SKM-1 treated with dmso at 0.1 percent for 144 hours (cell line): Measurements from ENCODE around the gene AMER1.

Experiments
- DNase-seq: peaks from one replicate; lab custom pipeline; 2025; ENCODE audit not compliant: unreplicated experiment; lab: John Stamatoyannopoulos, UW

The AMER1 gene

DNA sequence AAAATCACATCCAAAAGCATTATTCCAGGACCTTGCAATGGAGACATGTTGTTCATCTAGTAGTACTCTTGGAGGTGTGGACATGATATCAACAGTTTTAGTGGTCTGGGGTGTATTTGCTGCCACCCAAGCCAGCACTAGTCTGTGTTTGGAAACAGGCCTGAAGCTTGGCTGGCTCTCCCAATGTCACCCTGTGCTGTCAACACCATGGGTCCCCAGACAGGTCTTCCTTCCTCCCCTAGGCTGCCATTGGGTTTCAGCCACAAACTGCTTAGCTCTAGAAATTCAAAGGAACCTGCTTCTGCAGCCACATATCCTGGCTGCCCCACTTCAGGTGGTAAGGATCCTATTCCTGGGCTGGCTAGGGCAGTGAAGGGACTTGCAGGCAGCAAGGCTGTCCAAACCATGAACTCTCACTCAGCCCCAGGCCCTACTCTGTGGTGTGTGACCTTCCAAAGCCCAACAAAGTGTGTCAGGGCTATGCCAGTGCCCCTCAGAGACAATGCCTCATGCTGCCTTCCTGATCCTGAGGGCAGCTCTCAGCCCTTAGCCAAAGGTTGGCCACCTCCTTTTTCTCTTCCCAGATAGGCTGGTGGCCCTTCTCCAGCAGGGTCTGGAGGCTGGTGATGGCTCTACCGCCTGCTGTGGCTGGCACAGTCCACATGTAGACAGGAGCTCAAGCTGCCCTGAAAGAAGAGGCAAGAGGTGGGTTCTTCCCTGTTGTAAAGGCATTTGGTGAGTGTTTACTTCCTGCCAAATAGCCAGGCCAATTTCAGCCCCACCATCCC lies 18.3 kb downstream of the AMER1 start:
- DNase-seq: no peak

DNA sequence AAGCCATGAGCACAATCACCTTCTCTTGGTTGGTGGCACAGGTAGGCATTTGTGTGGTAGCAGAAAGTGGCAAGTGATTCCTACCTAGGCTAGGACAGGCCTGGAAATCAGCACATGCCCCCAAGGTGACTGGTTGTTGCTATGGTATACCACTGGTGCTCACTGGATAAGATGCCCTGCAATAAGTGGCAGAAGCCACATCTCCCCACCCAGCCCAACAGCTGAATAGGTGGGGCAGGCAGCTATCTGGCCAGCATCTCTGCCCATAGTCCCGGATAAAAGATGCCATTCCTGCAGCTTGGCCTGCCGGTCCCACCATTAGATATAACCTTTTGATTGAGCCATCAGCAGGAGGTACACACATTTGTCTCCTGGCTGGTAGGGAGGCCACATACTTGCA lies 21.1 kb downstream of the AMER1 start:
- no peak for DNase-seq

DNA sequence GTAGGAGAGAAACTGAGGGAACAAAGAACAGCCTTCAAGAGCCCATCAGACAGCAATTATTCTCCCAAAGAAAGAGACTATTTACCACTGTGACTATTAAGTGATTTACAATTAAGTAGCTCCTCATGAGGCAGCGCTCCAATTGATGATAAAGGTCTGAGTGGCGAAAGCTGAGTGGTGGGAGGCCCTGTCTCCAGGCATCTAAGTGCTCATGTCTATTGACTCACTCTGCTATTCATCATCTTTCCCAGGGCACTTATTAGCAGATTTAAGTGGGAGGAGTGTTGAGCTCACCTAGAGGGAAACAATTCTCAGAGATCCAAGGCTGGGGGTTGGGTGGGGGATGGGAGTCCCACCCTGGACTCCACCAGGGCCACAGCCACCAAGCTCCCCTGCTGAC lies 23.3 kb downstream of the AMER1 start:
- DNase-seq: no peak

DNA sequence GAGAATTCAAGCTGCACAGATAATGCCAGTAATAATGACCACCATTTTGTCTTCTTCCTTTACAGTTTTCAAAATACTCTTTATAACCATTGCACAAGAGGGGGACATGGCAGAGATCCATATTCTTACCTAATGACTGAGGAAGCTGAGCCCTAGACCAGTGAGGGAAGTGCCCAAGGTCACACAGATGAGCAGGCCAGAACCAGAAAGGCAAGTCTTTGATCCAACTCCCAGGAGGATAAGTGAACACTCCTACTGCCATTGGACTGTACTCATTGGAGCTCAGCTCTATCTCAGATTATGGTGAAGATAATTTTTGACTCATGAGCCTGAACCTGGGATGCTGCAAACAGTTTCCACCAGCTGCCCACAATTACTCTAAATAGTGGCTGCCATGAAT lies 28.6 kb downstream of the AMER1 start:
- no peak for DNase-seq

DNA sequence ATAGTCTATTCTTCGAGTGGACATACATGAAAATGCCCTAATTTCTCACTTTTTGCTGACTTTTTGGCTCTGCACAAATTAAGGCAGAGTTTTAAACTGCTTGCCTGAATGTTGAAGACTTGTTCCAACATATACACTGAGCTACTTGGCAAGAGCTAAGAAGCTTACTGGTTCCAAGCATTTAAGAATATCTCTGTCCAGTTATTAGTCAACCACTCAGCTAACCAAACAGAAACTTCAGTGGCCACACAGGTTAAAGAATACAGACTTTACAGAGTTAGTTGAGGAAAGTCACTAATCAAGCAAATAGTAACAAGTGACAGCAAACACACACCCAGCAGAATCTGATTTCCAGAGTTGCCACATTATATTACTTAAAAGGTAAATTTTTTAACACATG lies 35.5 kb downstream of the AMER1 start:
- no peak for DNase-seq

DNA sequence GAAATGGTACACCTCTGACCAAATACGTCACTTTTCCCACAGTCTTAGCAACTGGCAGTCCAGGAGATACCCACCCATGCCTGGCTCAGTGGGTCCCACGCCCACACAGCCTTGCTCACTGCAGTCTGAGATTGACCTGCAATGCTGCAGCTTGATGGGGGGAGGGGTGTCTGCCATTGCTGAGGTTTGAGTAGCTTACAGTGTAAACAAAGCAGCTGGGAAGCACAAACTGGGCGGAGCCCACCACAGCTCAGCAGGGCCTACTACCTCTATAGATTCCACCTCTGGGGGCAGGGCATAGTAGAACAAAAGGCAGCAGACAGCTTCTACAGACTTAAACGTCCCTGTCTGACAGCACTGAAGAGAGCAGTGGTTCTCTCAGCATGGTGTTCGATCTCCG lies 52.7 kb downstream of the AMER1 start:
- DNase-seq: no peak

DNA sequence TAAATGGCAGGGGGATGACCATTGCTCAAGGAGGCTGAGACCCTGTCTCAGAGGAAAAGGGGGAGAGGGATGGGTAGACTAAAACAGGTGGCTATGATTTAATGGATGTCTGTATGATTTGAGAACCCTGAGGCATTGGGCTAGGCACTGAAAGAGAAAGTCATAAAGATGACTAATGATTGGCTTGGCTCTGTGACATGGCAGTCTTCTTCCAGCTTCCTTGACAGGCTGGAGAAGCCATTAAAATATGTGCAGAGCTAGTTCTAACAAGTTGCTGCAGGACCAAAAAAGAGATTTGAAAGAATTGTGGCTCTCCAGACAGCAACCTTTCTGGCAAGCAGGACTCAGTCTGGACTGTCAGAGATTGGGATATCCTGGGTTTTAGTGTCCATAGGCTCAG lies 53.6 kb downstream of the AMER1 start:
- no peak for DNase-seq

DNA sequence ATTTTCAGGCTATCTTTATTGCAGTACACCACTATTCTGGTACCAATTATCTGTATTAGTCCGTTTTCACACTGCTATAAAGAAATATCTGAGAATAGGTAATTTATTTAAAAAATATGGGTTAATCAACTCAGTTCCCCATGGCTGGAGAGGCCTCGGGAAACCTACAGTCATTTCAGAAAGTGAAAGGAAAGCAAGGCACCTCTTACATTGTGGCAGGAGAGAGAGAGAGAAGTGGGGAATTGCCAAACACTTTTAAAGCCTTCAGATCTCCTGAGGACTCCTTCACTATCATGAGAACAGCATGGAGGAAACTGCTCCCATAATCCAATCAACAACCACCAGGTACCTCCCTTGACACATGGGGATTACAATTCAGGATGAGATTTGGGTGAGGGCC lies 54.7 kb downstream of the AMER1 start:
- DNase-seq: no peak
